RWPE2 (cell line): Measurements from ENCODE around the gene RHEX.

Experiments
- ATAC-seq: fragments of 200-7000 bp; cut with Tn5 transposase; 3 replicates; pipeline ENCODE4 v1.9.1; 2021; ENCODE audit warnings: low read depth
- DNase-seq: peaks from one replicate; pipeline ENCODE4 v3.0.0-alpha.2; 2020; ENCODE audit warnings: low spot score
- H3K27ac ChIP-seq: fragments of 450-650 bp; 2 replicates; pipeline ENCODE4 v1.5.1; 2017; ENCODE audit warnings: mild to moderate bottlenecking; ENCODE audit not compliant: poor library complexity, severe bottlenecking
- H3K27me3 ChIP-seq: fragments of 250-450 bp; sonication (Bioruptor Pico); 2 replicates; pipeline ENCODE4 v1.5.1; 2021; ENCODE audit warnings: mild to moderate bottlenecking, moderate library complexity; ENCODE audit not compliant: insufficient read depth, poor library complexity, severe bottlenecking
- H3K36me3 ChIP-seq: fragments of 250-450 bp; sonication (Bioruptor Pico); 2 replicates; pipeline ENCODE4 v1.5.1; 2020; ENCODE audit warnings: low read depth, mild to moderate bottlenecking, moderate library complexity
- H3K4me1 ChIP-seq: fragments of 250-450 bp; sonication (Bioruptor Pico); 2 replicates; pipeline ENCODE4 v1.5.1; 2021; ENCODE audit warnings: mild to moderate bottlenecking, moderate library complexity; ENCODE audit not compliant: insufficient read depth, poor library complexity, severe bottlenecking
- H3K4me3 ChIP-seq: fragments of 250-450 bp; sonication (Bioruptor Pico); 2 replicates; pipeline ENCODE4 v1.5.1; 2021; ENCODE audit warnings: mild to moderate bottlenecking, moderate library complexity; ENCODE audit not compliant: severe bottlenecking
- H3K9me3 ChIP-seq: fragments of 250-450 bp; sonication (Bioruptor Pico); 2 replicates; pipeline ENCODE4 v1.5.1; 2021; ENCODE audit warnings: mild to moderate bottlenecking, moderate library complexity; ENCODE audit not compliant: severe bottlenecking
- CTCF ChIP-seq: fragments of 450-650 bp; IDR thresholded peaks from one replicate; pipeline ENCODE4 v1.5.1; 2017; ENCODE audit warnings: mild to moderate bottlenecking, moderate library complexity; ENCODE audit not compliant: poor library complexity, severe bottlenecking

The RHEX gene

DNA sequence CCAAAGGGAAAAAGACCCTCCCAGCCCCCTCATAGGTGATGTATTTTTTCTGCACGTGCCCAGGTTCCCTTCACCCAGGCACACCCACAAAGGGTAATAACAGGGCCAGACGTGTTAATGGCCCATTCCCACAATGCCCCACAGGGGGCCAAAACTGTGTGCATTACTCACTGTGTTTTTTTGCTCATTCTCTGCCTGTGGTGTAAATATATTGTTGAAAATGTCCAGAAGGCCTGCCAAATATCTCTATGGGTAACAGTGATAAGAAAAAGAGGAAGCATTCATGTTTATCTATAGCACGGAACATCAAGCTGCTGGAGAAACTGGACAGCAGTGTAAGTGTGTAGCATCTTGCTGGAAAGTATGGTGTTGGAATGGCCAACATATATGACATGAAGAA is 21.9 kb downstream of the RHEX start:
- no peak for TF ChIP-seq CTCF
- DNase-seq = no peak
- no peaks in the 10 kb centered on the region for H3K9me3 ChIP-seq

GRCh38 chr1:206075786-206076755 is 23.1 kb downstream of the RHEX start:
- Histone ChIP-seq H3K27me3 (no peaks in the 10 kb centered on the region), H3K4me1 (peaks cover 7% of the 10 kb centered on the region), H3K4me3 (no peak overlapping the region), H3K9me3 (no peaks in the 10 kb centered on the region), H3K27ac (no peak overlapping the region), H3K36me3 (no peaks in the 10 kb centered on the region)
- ATAC-seq = peak; percentile 68
- no peak for TF ChIP-seq CTCF
- no peak for DNase-seq

More for the DNA sequence above, 21.9 kb downstream of the RHEX start:
- no peaks in the 10 kb centered on the region for H3K27me3 ChIP-seq
- H3K27ac ChIP-seq = no peak overlapping the region
- no peaks in the 10 kb centered on the region for H3K36me3 ChIP-seq
- no peak for ATAC-seq
- no peak overlapping the region for H3K4me3 ChIP-seq
- peaks cover 7% of the 10 kb centered on the region for H3K4me1 ChIP-seq

DNA sequence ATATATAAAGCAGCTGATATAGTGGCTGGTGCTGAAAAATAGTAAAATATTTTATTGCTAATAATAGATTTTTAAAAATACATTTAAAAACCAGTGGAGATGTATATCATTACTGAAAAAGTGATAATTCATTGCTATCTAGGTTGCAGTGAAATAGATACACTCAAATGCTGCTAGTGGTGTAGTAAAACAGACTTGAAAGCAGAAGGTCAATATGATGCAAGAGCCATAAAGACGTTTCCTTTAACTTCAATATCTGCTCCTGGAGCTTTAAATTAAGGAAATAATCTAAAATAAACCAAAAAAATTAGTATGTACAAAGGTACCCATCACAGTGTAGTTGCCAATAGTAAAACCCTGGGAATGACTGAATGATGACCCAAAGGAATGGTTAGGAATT is 26.2 kb downstream of the RHEX start:
- Histone ChIP-seq H3K9me3 (no peaks in the 10 kb centered on the region), H3K36me3 (no peaks in the 10 kb centered on the region), H3K4me1 (peaks cover 7% of the 10 kb centered on the region), H3K4me3 (no peak overlapping the region), H3K27ac (no peak overlapping the region), H3K27me3 (no peaks in the 10 kb centered on the region)
- no peak for TF ChIP-seq CTCF
- no peak for DNase-seq
- no peak for ATAC-seq

DNA sequence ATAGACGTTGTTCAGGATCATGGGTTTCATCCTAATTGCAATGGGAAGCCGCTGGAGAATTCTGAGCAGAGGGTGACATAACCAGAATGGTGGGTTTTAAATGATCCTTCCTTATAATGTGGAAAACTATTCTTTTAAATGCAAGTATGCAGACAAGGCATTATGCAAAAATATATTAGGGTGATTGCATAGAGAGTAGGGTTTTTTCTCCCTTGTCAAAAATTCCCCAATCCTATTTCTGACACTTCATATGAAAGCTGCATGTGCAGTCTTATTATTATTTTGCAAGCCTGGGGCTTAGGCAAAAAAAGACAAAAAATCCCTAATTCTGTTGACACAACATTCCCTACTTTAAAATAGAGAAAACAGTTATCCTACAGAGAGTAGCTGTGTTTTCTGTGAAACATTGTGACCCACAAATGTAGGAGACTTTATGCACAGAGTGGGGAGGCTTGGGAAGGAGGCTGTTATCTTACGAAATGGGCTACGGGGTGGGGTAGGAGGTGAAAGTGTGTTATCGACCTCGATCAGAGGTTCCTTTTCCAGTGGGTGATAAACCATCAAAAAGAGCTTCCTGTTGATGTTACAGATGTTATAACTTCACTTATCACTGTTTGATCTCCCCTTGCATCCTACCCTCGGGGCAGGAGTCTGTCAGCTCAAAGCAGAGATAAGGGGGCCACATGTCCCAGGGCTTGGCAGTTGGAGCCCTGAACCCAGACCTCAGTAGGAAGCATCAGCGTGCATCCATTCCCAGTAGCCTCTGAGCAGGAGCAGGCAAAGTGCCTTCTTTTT is 27.2 kb downstream of the RHEX start:
- Histone ChIP-seq H3K36me3 (no peaks in the 10 kb centered on the region), H3K27me3 (no peaks in the 10 kb centered on the region), H3K4me3 (no peak overlapping the region), H3K27ac (no peak overlapping the region), H3K9me3 (no peaks in the 10 kb centered on the region), H3K4me1 (peaks cover 7% of the 10 kb centered on the region)
- no peak for TF ChIP-seq CTCF
- DNase-seq = no peak
- ATAC-seq = no peak
